ENCODE data around the gene PHGDH.

The PHGDH gene

GRCh38 chr1:119712342-119713038 is 756 bp downstream of the PHGDH start:
- Mint-ChIP-seq H3K27ac (peak overlapping the region; percentile 87), H3K36me3 (ENCODE audit: low read depth) (peaks cover 12% of the 10 kb centered on the region), H3K9me3 (no peaks in the 10 kb centered on the region), H3K4me1 (ENCODE audit: low read depth) (peaks cover 37% of the 10 kb centered on the region), H3K4me3 (peak overlapping the region; percentile 95), H3K27me3 (ENCODE audit: low read depth) (peaks cover 29% of the 10 kb centered on the region)
- peak; percentile 29 for DNase-seq (ENCODE audit: low spot score)

GRCh38 chr1:119713039-119713748 is 1.5 kb downstream of the PHGDH start:
- DNase-seq (ENCODE audit: low spot score), result no peak
- Mint-ChIP-seq H3K36me3 (ENCODE audit: low read depth) (peaks cover 14% of the 10 kb centered on the region), H3K27me3 (ENCODE audit: low read depth) (peaks cover 24% of the 10 kb centered on the region), H3K9me3 (no peaks in the 10 kb centered on the region), H3K4me1 (ENCODE audit: low read depth) (peaks cover 40% of the 10 kb centered on the region), H3K27ac (peak overlapping the region; percentile 81), H3K4me3 (peak overlapping the region; percentile 94)

- Mint-ChIP-seq H3K27ac (no peak overlapping the region), H3K4me1 (ENCODE audit: low read depth) (peaks cover 42% of the 10 kb centered on the region), H3K4me3 (peak overlapping the region; percentile 94)
These were observed 2.2 kb downstream of the PHGDH start for GRCh38 chr1:119713749-119714456.

GRCh38 chr1:119714583-119714982 is 2.8 kb downstream of the PHGDH start:
- DNase-seq (ENCODE audit: low spot score), result no peak
- peaks cover 14% of the 10 kb centered on the region for H3K36me3 Mint-ChIP-seq (ENCODE audit: low read depth)
- H3K4me3 Mint-ChIP-seq, result peak overlapping the region; percentile 94
- H3K4me1 Mint-ChIP-seq (ENCODE audit: low read depth), result peaks cover 43% of the 10 kb centered on the region
- H3K9me3 Mint-ChIP-seq, result no peaks in the 10 kb centered on the region
- peaks cover 15% of the 10 kb centered on the region for H3K27me3 Mint-ChIP-seq (ENCODE audit: low read depth)
- no peak overlapping the region for H3K27ac Mint-ChIP-seq

More at GRCh38 chr1:119713749-119714456, 2.2 kb downstream of the PHGDH start:
- no peak for DNase-seq (ENCODE audit: low spot score)
- Mint-ChIP-seq H3K9me3 (no peaks in the 10 kb centered on the region), H3K36me3 (ENCODE audit: low read depth) (peaks cover 14% of the 10 kb centered on the region), H3K27me3 (ENCODE audit: low read depth) (peaks cover 19% of the 10 kb centered on the region)

GRCh38 chr1:119715542-119715941 is 3.8 kb downstream of the PHGDH start:
- Mint-ChIP-seq H3K36me3 (ENCODE audit: low read depth) (peaks cover 19% of the 10 kb centered on the region), H3K27ac (peak overlapping the region; percentile 24), H3K4me1 (ENCODE audit: low read depth) (peaks cover 43% of the 10 kb centered on the region), H3K27me3 (ENCODE audit: low read depth) (peaks cover 7% of the 10 kb centered on the region), H3K4me3 (peak overlapping the region; percentile 1), H3K9me3 (no peaks in the 10 kb centered on the region)
- no peak for DNase-seq (ENCODE audit: low spot score)

- Mint-ChIP-seq H3K9me3 (no peaks in the 10 kb centered on the region), H3K27ac (no peak overlapping the region), H3K36me3 (ENCODE audit: low read depth) (peaks cover 30% of the 10 kb centered on the region), H3K4me1 (ENCODE audit: low read depth) (peaks cover 34% of the 10 kb centered on the region), H3K27me3 (ENCODE audit: low read depth) (no peaks in the 10 kb centered on the region), H3K4me3 (no peak overlapping the region)
- DNase-seq (ENCODE audit: low spot score), result no peak
These were observed 6.7 kb downstream of the PHGDH start for GRCh38 chr1:119718409-119718808.

- Mint-ChIP-seq H3K4me1 (ENCODE audit: low read depth) (peaks cover 29% of the 10 kb centered on the region), H3K27ac (no peak overlapping the region)
- DNase-seq (ENCODE audit: low spot score), result no peak
These were observed 7.2 kb downstream of the PHGDH start for GRCh38 chr1:119718972-119719371.

GRCh38 chr1:119720866-119721440 is 9.2 kb downstream of the PHGDH start:
- Mint-ChIP-seq H3K27me3 (ENCODE audit: low read depth) (no peaks in the 10 kb centered on the region), H3K9me3 (no peaks in the 10 kb centered on the region), H3K27ac (no peak overlapping the region), H3K36me3 (ENCODE audit: low read depth) (peaks cover 41% of the 10 kb centered on the region), H3K4me1 (ENCODE audit: low read depth) (peaks cover 15% of the 10 kb centered on the region), H3K4me3 (no peak overlapping the region)
- no peak for DNase-seq (ENCODE audit: low spot score)

More at GRCh38 chr1:119718972-119719371, 7.2 kb downstream of the PHGDH start:
- no peaks in the 10 kb centered on the region for H3K9me3 Mint-ChIP-seq
- no peaks in the 10 kb centered on the region for H3K27me3 Mint-ChIP-seq (ENCODE audit: low read depth)
- H3K4me3 Mint-ChIP-seq, result no peak overlapping the region
- H3K36me3 Mint-ChIP-seq (ENCODE audit: low read depth), result peaks cover 34% of the 10 kb centered on the region

GRCh38 chr1:119721896-119722295 is 10.2 kb downstream of the PHGDH start:
- Mint-ChIP-seq H3K27ac (no peak overlapping the region), H3K27me3 (ENCODE audit: low read depth) (no peaks in the 10 kb centered on the region), H3K4me3 (no peak overlapping the region), H3K9me3 (no peaks in the 10 kb centered on the region), H3K4me1 (ENCODE audit: low read depth) (peaks cover 7% of the 10 kb centered on the region), H3K36me3 (ENCODE audit: low read depth) (peaks cover 47% of the 10 kb centered on the region)
- DNase-seq (ENCODE audit: low spot score), result no peak

- no peak for DNase-seq (ENCODE audit: low spot score)
- Mint-ChIP-seq H3K4me3 (no peak overlapping the region), H3K9me3 (no peaks in the 10 kb centered on the region), H3K27me3 (ENCODE audit: low read depth) (no peaks in the 10 kb centered on the region), H3K36me3 (ENCODE audit: low read depth) (peaks cover 62% of the 10 kb centered on the region), H3K4me1 (ENCODE audit: low read depth) (no peaks in the 10 kb centered on the region), H3K27ac (no peak overlapping the region)
These were observed 13.0 kb downstream of the PHGDH start for GRCh38 chr1:119724611-119725218.

- peak overlapping the region; percentile 67 for H3K27ac Mint-ChIP-seq
- H3K36me3 Mint-ChIP-seq (ENCODE audit: low read depth), result peaks cover 62% of the 10 kb centered on the region
- H3K4me3 Mint-ChIP-seq, result no peak overlapping the region
- H3K27me3 Mint-ChIP-seq (ENCODE audit: low read depth), result no peaks in the 10 kb centered on the region
- DNase-seq (ENCODE audit: low spot score), result no peak
- H3K9me3 Mint-ChIP-seq, result no peaks in the 10 kb centered on the region
- no peaks in the 10 kb centered on the region for H3K4me1 Mint-ChIP-seq (ENCODE audit: low read depth)
These were observed 13.9 kb downstream of the PHGDH start for GRCh38 chr1:119725626-119726025.

- H3K9me3 Mint-ChIP-seq, result no peaks in the 10 kb centered on the region
- H3K4me1 Mint-ChIP-seq (ENCODE audit: low read depth), result no peaks in the 10 kb centered on the region
These were observed 16.3 kb downstream of the PHGDH start for GRCh38 chr1:119727991-119728390.

GRCh38 chr1:119729044-119729443 is 17.3 kb downstream of the PHGDH start:
- no peaks in the 10 kb centered on the region for H3K4me1 Mint-ChIP-seq (ENCODE audit: low read depth)
- H3K4me3 Mint-ChIP-seq, result no peak overlapping the region
- DNase-seq (ENCODE audit: low spot score), result no peak
- H3K27ac Mint-ChIP-seq, result no peak overlapping the region
- no peaks in the 10 kb centered on the region for H3K27me3 Mint-ChIP-seq (ENCODE audit: low read depth)
- peaks cover 50% of the 10 kb centered on the region for H3K36me3 Mint-ChIP-seq (ENCODE audit: low read depth)
- H3K9me3 Mint-ChIP-seq, result no peaks in the 10 kb centered on the region

More at GRCh38 chr1:119727991-119728390, 16.3 kb downstream of the PHGDH start:
- Mint-ChIP-seq H3K27me3 (ENCODE audit: low read depth) (no peaks in the 10 kb centered on the region), H3K27ac (peak overlapping the region; percentile 4), H3K36me3 (ENCODE audit: low read depth) (peaks cover 57% of the 10 kb centered on the region), H3K4me3 (no peak overlapping the region)
- DNase-seq (ENCODE audit: low spot score), result no peak

Data from T-helper 2 cell treated with Interferon-gamma antibody and Interleukin-4, amounts not matched to agents 5 μg/mL and 100 μg/mL, for 36 hours (primary cell).